ENCODE data around the gene GNAI2.

The GNAI2 gene

DNA sequence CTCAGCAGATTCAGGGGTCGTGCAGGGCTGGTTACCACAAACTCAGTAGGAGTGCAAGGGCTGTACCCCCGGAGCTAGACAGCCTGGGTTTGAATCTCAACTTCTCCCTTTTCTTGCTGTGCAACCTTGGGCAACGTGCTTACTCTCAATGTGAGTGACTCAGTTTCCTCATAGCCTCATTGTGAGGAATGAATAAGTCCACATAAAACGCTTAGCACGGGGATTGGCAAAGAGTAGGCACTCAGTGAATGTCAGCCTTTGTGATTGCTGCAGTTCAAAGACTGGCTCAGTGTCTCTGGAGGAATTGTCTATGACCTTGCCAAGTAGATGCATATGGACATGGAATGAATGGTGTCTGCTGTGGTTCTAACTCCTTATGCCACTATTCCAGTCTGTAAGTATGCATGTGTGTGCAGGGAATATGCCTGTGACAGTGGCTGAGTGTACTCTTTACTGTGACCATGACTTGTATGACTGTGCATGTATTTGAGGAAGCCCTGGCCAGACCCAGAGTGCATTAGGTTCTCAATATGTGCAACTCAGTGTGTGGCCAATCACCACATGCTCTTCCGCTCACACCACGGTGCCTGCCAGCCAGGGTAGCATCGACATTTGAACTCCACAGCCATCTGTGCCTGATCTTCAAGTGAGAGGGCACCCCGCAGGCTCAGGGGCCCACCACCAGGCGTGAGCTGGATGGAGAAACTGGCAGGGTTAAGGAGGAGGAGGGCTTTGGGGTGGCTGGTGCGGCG is 64.1 kb downstream of the GNAI2 start:
- peak; percentile 23 for DNase-seq

DNA sequence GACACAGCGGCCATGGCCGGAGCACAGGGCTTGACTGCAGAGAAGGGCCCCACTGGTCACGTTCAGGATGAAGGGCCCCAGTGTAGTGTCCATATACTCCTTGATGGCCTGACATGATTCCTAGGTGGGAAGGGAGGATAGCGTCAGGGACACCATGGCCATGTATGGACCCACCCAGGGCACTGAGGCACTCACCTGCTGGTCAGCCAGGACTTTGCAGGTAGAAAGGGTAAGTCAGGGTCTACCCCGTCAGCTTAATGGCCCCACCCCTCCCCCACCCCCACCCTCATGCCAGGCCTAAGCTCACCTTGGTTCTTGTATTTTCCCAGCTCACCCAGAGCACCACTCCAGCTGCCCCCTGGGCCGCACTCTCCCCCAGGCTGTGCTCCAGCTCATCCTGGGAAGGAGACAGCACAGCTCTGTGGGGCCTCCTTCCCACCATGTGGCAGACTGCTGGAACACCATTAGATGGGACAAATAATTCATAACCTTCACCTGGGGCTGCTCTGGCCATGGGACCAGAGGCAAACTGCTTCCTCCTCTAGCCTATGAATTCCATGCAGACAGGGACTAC is 64.8 kb downstream of the GNAI2 start:
- no peak for DNase-seq

DNA sequence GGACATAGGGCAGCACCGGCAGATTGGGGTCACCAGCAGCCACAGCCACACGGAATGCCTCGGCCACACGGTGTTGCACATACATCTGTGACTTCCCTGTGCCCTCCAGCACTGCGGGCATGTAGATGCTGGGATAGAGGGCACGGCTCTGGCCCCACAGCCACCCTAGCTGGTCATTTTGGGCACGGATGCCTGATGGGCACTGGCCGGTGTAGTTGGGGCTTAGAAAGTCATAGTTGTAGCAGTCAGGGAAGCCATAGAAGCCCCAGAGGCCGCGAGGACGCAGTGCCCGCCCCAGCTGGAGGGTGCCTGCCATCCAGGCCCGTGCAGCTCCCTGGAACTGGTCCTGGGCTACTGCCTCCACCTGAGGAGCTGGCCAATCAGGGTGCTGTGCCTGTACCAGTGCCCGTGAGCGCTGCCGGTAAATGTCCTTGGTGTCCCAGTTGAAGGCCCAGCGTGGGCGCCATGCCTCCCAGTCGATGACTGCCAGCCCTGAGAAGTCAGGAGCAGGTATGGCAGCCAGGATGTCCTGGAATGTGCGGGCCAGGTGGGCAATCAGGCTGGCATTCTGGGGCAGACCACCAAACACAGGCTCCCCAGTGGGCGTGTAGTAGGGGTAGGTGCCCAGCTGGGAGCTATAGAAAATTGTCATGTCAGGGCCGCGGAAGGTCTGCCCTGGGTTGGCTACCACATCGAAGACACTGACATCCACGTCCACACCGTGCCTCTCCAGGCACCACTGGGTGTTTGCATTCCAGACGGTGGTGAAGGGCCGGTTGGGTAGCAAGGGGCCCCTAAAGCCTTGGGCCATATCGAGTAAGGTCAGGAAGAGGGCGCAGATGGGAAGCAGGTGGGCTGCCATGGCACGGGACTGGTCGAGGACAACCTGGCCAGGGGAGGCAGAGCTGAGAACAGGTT is 66.3 kb downstream of the GNAI2 start:
- DNase-seq = no peak

DNA sequence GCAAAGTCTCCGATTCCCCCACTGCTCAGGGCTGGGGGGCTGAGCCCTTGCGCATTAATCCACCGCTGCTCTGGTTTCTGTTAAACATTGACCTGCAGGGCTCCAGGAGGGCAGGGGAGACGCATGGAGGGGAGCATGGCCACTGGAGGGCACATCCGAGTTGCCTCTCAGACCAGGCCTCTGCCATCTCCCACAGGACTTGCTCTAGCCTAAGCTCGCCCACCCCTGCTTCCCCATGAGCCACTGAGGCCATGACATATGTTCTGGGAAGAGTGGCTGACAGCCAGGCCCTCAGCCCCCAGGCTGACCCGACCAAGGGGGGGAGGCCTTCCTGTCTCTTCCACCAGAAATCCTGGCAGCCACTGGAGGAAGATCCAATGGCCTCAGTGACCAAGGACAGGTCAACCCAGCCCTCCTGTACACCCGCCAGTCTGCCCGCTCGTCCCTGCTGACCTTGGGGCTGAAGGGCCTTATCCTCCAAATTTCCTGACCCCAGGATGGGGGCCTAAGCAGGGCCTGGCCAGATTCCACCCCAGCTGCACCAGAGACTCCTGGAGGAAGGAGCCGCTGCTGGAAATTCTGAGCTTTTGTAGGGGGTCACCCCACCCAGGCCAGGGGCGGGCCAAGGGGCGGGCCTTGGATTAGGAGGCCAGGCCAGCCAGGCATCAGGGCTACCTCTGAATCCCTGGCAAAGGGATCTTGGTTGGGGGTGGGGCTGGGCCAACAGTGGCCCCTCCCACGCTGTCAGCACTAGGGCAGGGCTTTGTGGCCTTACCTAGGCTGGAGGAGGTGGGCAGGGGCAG is 67.2 kb downstream of the GNAI2 start, which contains the start of gene HYAL1:
Gene HYAL1, minus strand, starts transcription at position 562 of the 803 bp plus-strand sequence. CDS start 618 bp downstream, outside the sequence.
- DNase-seq = no peak

DNA sequence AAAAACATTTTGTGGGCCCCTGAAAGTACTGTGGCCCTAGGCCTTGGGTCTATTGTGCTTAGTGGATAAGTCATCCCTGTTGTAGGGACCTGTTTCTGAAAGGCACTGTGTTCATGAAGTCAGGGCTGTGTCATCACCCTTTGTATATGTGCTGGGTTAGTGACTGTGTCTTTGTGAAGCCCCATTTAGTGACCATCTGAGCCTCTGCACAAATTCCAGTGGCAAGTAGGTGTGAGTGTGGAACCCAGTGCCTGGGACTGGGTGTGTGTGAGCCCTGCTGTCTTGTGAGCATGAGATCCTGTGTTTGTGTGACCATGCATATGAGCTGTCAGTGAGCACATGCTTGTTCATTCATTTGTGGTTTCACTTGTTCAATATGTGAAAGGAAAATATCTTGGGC is 68.6 kb downstream of the GNAI2 start:
- no peak for DNase-seq

Data from DMS 273 treated with DMSO at 0.1 percent for 48 hours (cell line).